H9 (cell line): ENCODE results near the gene KPTN. TPM values are rescaled to one million over a fixed set of nuclear protein-coding genes. Genes with fewer than 3 reads are reported as not detected.

Experiments used
- DNase-seq: peaks from one replicate; pipeline ENCODE4 v3.0.0-alpha.2; 2017
- H2AFZ ChIP-seq: one replicate; pipeline ENCODE4 v1.6.1; 2013; ENCODE audit warnings: mild to moderate bottlenecking, low read length, control low read depth, moderate library complexity
- H2AK5ac ChIP-seq: 2 replicates; pipeline ENCODE4 v1.6.1; 2013; ENCODE audit warnings: low read length, control low read depth, mixed read lengths; ENCODE audit not compliant: insufficient read length
- H2BK120ac ChIP-seq: one replicate; pipeline ENCODE4 v1.6.1; 2013; ENCODE audit warnings: low read depth, mild to moderate bottlenecking, low read length, control low read depth, inconsistent platforms; ENCODE audit not compliant: poor library complexity, severe bottlenecking
- H2BK12ac ChIP-seq: 2 replicates; pipeline ENCODE4 v1.6.1; 2013; ENCODE audit warnings: low read length, control low read depth, mixed read lengths, low read depth; ENCODE audit not compliant: insufficient read length
- H2BK15ac ChIP-seq: 2 replicates; pipeline ENCODE4 v1.6.1; 2013; ENCODE audit warnings: low read depth, low read length, control low read depth
- H2BK20ac ChIP-seq: one replicate; pipeline ENCODE4 v1.6.1; 2013; ENCODE audit warnings: low read depth, mild to moderate bottlenecking, low read length, control low read depth, inconsistent platforms; ENCODE audit not compliant: poor library complexity, severe bottlenecking
- H2BK5ac ChIP-seq: 2 replicates; pipeline ENCODE4 v1.6.1; 2013; ENCODE audit warnings: low read length, control low read depth, mixed read lengths; ENCODE audit not compliant: insufficient read length
- H3K14ac ChIP-seq: 2 replicates; pipeline ENCODE4 v1.6.1; 2013; ENCODE audit warnings: low read length, control low read depth; ENCODE audit not compliant: insufficient read depth
- H3K18ac ChIP-seq: 2 replicates; pipeline ENCODE4 v1.6.1; 2013; ENCODE audit warnings: low read depth, mild to moderate bottlenecking, mixed read lengths, low read length, control low read depth; ENCODE audit not compliant: insufficient read length
- H3K23ac ChIP-seq: 2 replicates; pipeline ENCODE4 v1.6.1; 2013; ENCODE audit warnings: low read length, control low read depth, mixed read lengths, low read depth; ENCODE audit not compliant: insufficient read length
- H3K23me2 ChIP-seq: 2 replicates; pipeline ENCODE4 v1.6.1; 2013; ENCODE audit warnings: low read depth, mild to moderate bottlenecking, mixed read lengths, low read length, control low read depth; ENCODE audit not compliant: insufficient read length, poor library complexity, severe bottlenecking
- H3K27ac ChIP-seq: 2 replicates; pipeline ENCODE4 v1.5.1; 2013; ENCODE audit warnings: low read length, control low read depth, mixed read lengths, low read depth; ENCODE audit not compliant: insufficient read length
- H3K27me3 ChIP-seq: 2 replicates; pipeline ENCODE4 v1.6.1; 2013; ENCODE audit warnings: low read length, control low read depth, inconsistent platforms; ENCODE audit not compliant: insufficient read depth
- H3K4ac ChIP-seq: 2 replicates; pipeline ENCODE4 v1.6.1; 2013; ENCODE audit warnings: low read depth, mild to moderate bottlenecking, control low read depth, inconsistent platforms, low read length, moderate library complexity
- H3K4me1 ChIP-seq: 2 replicates; pipeline ENCODE4 v1.6.1; 2013; ENCODE audit warnings: low read length, control low read depth, inconsistent platforms; ENCODE audit not compliant: insufficient read depth
- H3K4me2 ChIP-seq: 2 replicates; pipeline ENCODE4 v1.6.1; 2013; ENCODE audit warnings: low read length, control low read depth, mixed read lengths; ENCODE audit not compliant: insufficient read length, insufficient read depth
- H3K56ac ChIP-seq: 2 replicates; pipeline ENCODE4 v1.6.1; 2013; ENCODE audit warnings: low read depth, mild to moderate bottlenecking, mixed read lengths, low read length, control low read depth; ENCODE audit not compliant: insufficient read length
- H3K79me1 ChIP-seq: 2 replicates; pipeline ENCODE4 v1.6.1; 2013; ENCODE audit warnings: low read depth, mild to moderate bottlenecking, moderate library complexity, low read length, control low read depth, inconsistent platforms; ENCODE audit not compliant: insufficient read depth, poor library complexity, severe bottlenecking
- H3K79me2 ChIP-seq: 2 replicates; pipeline ENCODE4 v1.6.1; 2013; ENCODE audit warnings: low read length, control low read depth, inconsistent platforms; ENCODE audit not compliant: insufficient read depth
- H3K9ac ChIP-seq: 2 replicates; pipeline ENCODE4 v1.6.1; 2013; ENCODE audit warnings: low read length, control low read depth, mixed read lengths; ENCODE audit not compliant: insufficient read length; ENCODE audit errors: extremely low read depth
- H3K9me3 ChIP-seq: one replicate; pipeline ENCODE4 v1.6.1; 2013; ENCODE audit warnings: low read depth, low read length, inconsistent platforms; ENCODE audit not compliant: control insufficient read depth
- H3T11ph ChIP-seq: one replicate; pipeline ENCODE4 v1.6.1; 2013; ENCODE audit warnings: mild to moderate bottlenecking, low read length, control low read depth, inconsistent platforms
- H4K20me1 ChIP-seq: one replicate; pipeline ENCODE4 v1.6.1; 2013; ENCODE audit not compliant: control insufficient read depth, insufficient read length, insufficient read depth
- H4K5ac ChIP-seq: 2 replicates; pipeline ENCODE4 v1.6.1; 2013; ENCODE audit warnings: low read depth, mild to moderate bottlenecking, mixed read lengths, low read length, control low read depth; ENCODE audit not compliant: insufficient read length
- H4K8ac ChIP-seq: replicated peaks from 2 replicates; pipeline ENCODE4 v1.6.1; 2013; ENCODE audit warnings: low read length, control low read depth, mixed read lengths, low read depth; ENCODE audit not compliant: insufficient read length
- H4K91ac ChIP-seq: 2 replicates; pipeline ENCODE4 v1.6.1; 2013; ENCODE audit warnings: low read depth, mild to moderate bottlenecking, moderate library complexity, mixed read lengths, low read length, control low read depth; ENCODE audit not compliant: insufficient read length
- H3K27ac Mint-ChIP-seq, 3 experiments: 2 replicates in 2 of 3; 3 replicates in 1 of 3; pipeline ENCODE4 v1.8.0; 2020 to 2021; ENCODE audit warnings: mixed read lengths in 3 of 3, mild to moderate bottlenecking in 1 of 3, moderate library complexity in 1 of 3
- H3K27me3 Mint-ChIP-seq: 2 replicates; pipeline ENCODE4 v1.8.0; 2021; ENCODE audit warnings: low read depth, mild to moderate bottlenecking, moderate library complexity, mixed read lengths
- H3K36me3 Mint-ChIP-seq, 3 experiments: 2 replicates in 2 of 3; 3 replicates in 1 of 3; pipeline ENCODE4 v1.8.0; 2020 to 2021; ENCODE audit warnings: low read depth in 3 of 3, mixed read lengths in 3 of 3; ENCODE audit not compliant: insufficient read depth in 1 of 3
- H3K4me1 Mint-ChIP-seq, 2 experiments: 2 replicates each; pipeline ENCODE4 v1.8.0; 2020; ENCODE audit warnings: mixed read lengths in 2 of 2
- H3K4me3 Mint-ChIP-seq, 2 experiments: 2 replicates in 1 of 2; 3 replicates in 1 of 2; pipeline ENCODE4 v1.8.0; 2020 to 2021; ENCODE audit warnings: mild to moderate bottlenecking in 2 of 2, mixed read lengths in 2 of 2, moderate library complexity in 1 of 2
- H3K9me3 Mint-ChIP-seq, 2 experiments: 2 replicates in 1 of 2; 3 replicates in 1 of 2; pipeline ENCODE4 v1.8.0; 2020; ENCODE audit warnings: mild to moderate bottlenecking in 2 of 2, mixed read lengths in 2 of 2, moderate library complexity in 1 of 2
- CTCF ChIP-seq: fragments of 200-600 bp; sonication (generic); conservative IDR thresholded peaks from 3 replicates; pipeline ENCODE4 v1.8.0; 2021; ENCODE audit warnings: antibody characterized with exemption, mild to moderate bottlenecking
- WGBS: extraction: QIAGEN DNeasy Blood & Tissue Kit; methylation state at CpG from one replicate; pipeline ENCODE4 v1.1.7; 2013; ENCODE audit warnings: missing lambda C conversion rate, low lambda C conversion rate, mixed read lengths; ENCODE audit not compliant: insufficient read length; ENCODE audit errors: extremely low coverage; 5-methylcytosine and 5-hydroxymethylcytosine counted together
- total RNA-seq: library from RNA; stranded (reverse); gene quantifications from 2 replicates; pipeline ENCODE4 v1.2.1, GENCODE V29; 2021

The KPTN gene
- total RNA-seq, 1 experiment from 2014 or later, result 35.4 TPM

GRCh38 chr19:47487551-47488515, 3.8 kb upstream of the KPTN start:
- no peak for DNase-seq
- Histone ChIP-seq H3K79me1 (no peaks in the 10 kb centered on the region), H4K8ac (no peak overlapping the region), H3T11ph (no peak overlapping the region), H3K18ac (no peak overlapping the region), H4K20me1 (no peaks in the 10 kb centered on the region), H3K23ac (no peak overlapping the region), H3K14ac (no peak overlapping the region), H3K4me2 (no peak overlapping the region), H2BK120ac (no peak overlapping the region), H3K23me2 (peaks cover 5% of the 10 kb centered on the region), H2BK15ac (no peak overlapping the region), H4K91ac (no peak overlapping the region), H2AK5ac (no peak overlapping the region), H2BK5ac (no peak overlapping the region), H3K27me3 (no peaks in the 10 kb centered on the region), H3K27ac (no peak overlapping the region), H2BK12ac (no peak overlapping the region), H2BK20ac (no peak overlapping the region), H3K79me2 (no peaks in the 10 kb centered on the region), H3K4ac (no peak overlapping the region), H4K5ac (no peak overlapping the region), H2AFZ (no peak overlapping the region), H3K56ac (no peak overlapping the region), H3K4me1 (no peaks in the 10 kb centered on the region), H3K9me3 (no peaks in the 10 kb centered on the region), H3K9ac (no peak overlapping the region)
- Mint-ChIP-seq H3K4me1 (peaks cover 6 to 12% of the 10 kb centered on the region in 2 experiments; a peak in 2 of 4 replicates), H3K27me3 (peaks cover 2% of the 10 kb centered on the region; the same call in 1 of the 2 replicates), H3K36me3 (peaks cover 7 to 17% (median 17%) of the 10 kb centered on the region in 3 experiments), H3K27ac (no peak overlapping the region; a peak in 1 of 7 replicates), H3K4me3 (no peak overlapping the region), H3K9me3 (no peaks in the 10 kb centered on the region; a peak in 1 of 5 replicates)
- no CpG with 5 or more reads among the region's 19 CpGs for WGBS
- no peak for TF ChIP-seq CTCF
